GM21528 (cell line): ENCODE data around the gene GJC3.
"Not testable (repeated sequence)": the region's sequence is repeated elsewhere in the genome, so short reads cannot be mapped to it uniquely, and the experiment has no call there.

Source experiments
- ATAC-seq: cut with Tn5 transposase; IDR thresholded peaks from one replicate; pipeline ENCODE4 v1.9.1; 2021; ENCODE audit warnings: mild to moderate bottlenecking, moderate library complexity; ENCODE audit not compliant: unreplicated experiment, low FRiP score

Gene GJC3

GRCh38 chr7:99935009-99935408 lies 5.6 kb upstream of the GJC3 start:
- ATAC-seq: not testable (repeated sequence)

- no peak for ATAC-seq
These were observed 956 bp upstream of the GJC3 start for GRCh38 chr7:99930376-99930775.

- no peak for ATAC-seq
These were observed 272 bp upstream of the GJC3 start for GRCh38 chr7:99929730-99930053.

DNA sequence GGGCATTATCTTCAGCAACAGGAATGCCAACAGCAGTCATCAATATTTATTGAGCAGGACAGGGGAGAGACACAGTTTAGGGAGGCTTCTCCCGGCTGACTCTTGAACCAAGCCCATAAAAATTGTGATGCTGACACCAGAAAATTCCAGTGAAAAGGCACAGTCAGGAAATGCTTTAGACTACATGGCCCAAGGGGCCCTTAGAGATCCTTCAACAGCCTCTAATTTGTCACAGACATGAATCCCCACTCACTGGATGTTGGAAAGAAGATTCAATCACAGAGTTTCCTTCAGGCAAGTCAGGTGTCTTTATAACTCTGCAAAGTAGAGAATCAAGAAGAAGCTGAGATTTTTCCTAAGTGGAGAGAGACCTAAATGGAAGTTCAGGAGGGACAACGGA lies 1.2 kb downstream of the GJC3 start:
- ATAC-seq: no peak

- ATAC-seq: no peak
These were observed 1.9 kb downstream of the GJC3 start for GRCh38 chr7:99927536-99927935.

- ATAC-seq: no peak
These were observed 3.1 kb downstream of the GJC3 start for GRCh38 chr7:99926321-99926720.

GRCh38 chr7:99923200-99923599 lies 6.2 kb downstream of the GJC3 start:
- no peak for ATAC-seq

- ATAC-seq: no peak
These were observed 9.3 kb downstream of the GJC3 start for GRCh38 chr7:99920149-99920548.

- no peak for ATAC-seq
These were observed 9.7 kb downstream of the GJC3 start for GRCh38 chr7:99919814-99920112.

- peak; percentile 97 for ATAC-seq
These were observed 10.2 kb downstream of the GJC3 start, which contains the start of gene TRIM4 for GRCh38 chr7:99918959-99919813. Gene TRIM4 (minus strand): TSS chr7:99919530. CDS start chr7:99919401, 129 bp downstream.

GRCh38 chr7:99910976-99911375 lies 18.4 kb downstream of the GJC3 start:
- no peak for ATAC-seq

- ATAC-seq: no peak
These were observed 27.8 kb downstream of the GJC3 start for GRCh38 chr7:99901581-99901980.

DNA sequence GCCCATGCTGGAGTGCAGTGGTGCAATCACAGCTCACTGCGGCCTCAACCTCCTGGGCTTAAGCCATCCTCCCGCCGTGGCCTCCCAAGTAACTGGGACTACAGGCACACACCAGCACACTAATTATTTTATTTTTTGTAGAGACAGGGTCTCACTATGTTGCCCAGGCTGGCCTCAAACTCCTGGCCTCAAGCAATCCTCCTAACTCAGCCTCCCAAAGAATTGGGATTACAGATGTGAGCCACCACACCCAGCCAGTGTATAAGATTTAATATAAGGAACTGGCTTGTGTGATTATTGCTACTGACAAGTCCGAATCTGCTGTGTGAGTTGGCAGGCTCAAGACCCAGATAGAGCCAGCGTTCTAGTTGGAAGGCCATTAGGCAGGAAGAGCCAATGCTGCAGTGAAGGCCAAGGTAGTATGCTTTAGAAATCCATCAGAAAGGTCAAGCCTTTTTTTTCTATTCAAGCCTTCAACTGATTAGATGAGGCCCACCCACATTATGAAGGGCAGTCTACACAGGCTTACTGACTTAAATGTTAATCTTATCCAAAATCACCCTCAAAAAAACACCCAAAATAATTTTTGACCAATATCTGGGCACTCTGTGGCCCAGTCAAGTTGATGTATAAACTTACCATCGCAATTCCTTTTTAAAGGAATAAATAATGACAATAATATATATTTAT lies 29.4 kb downstream of the GJC3 start:
- ATAC-seq: no peak

- ATAC-seq: no peak
These were observed 30.6 kb downstream of the GJC3 start for GRCh38 chr7:99898836-99899235.

- no peak for ATAC-seq
These were observed 31.4 kb downstream of the GJC3 start for GRCh38 chr7:99898023-99898357.

GRCh38 chr7:99897322-99898022 lies 31.9 kb downstream of the GJC3 start:
- no peak for ATAC-seq

DNA sequence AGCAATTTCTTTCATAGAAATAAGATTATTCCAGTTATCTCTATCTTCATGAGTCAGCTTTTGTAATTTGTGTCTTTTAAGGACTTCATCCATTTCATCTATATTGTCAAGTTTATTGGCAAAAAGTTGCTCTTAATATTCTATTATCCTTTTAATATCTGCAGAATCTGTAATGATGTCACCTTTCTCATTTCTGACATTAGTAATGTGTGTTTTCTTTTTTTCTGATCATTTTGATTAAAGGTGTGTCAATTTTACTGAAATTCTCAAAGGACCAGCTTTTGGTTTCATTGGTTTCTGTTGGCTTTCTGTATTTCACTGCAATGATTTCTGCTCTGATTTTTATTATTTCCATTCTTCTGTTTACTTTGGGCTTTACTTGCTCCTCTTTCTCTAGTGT lies 34.7 kb downstream of the GJC3 start:
- no peak for ATAC-seq

GRCh38 chr7:99893280-99893679 lies 36.1 kb downstream of the GJC3 start:
- ATAC-seq: no peak

- not testable (repeated sequence) for ATAC-seq
These were observed 39.1 kb downstream of the GJC3 start for GRCh38 chr7:99890348-99890747.

- ATAC-seq: not testable (repeated sequence)
These were observed 41.1 kb downstream of the GJC3 start for GRCh38 chr7:99888366-99888765.

DNA sequence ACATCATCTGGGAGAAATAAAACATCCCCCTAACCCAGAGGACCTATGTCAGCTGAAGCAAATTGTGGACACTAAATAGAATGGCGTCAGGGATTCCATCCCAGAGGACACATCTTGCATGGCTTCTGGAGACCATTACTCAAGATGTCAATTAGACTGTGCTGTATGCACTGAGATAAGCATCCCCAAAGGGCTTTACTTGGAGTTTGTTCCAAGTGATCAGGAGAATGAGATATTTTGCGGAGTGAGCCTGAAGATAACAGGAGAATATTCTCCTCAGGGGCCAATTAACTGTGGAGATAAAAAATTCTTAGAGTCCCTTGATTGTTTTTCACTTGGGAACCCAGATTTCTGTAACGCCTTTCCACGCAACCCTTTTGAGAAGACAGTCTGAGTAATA lies 48.0 kb downstream of the GJC3 start:
- no peak for ATAC-seq

DNA sequence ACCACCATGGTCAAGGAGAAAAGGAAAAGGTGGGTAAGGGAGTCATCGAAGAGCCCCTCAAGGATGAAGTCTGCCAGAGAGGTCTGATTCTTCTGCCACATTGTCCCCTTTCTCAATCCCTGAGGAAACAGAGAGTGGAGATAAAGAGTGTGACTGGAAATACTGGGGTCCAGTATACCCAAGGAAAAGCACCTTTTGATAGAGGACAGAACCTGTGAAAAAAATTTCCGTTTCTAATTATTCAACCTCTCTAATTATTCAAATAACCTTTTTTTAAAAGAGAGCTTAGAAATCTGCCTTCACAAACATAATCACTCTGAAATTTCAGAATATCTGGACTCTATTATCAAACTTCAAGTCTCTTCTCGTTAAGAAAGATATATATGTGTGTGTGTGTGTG lies 52.5 kb downstream of the GJC3 start, which contains the start of gene OR2AE1:
Gene OR2AE1 (minus strand): TSS at position 101 of the 400 bp plus-strand sequence. CDS start 0 bp downstream, at position 101.
- ATAC-seq: no peak
